ENCODE data around the gene SLC39A9.

GRCh38 chr14:69491193-69491592 lies 92.7 kb downstream of the SLC39A9 start:
- TF ChIP-seq CTCF (IDR thresholded peaks at IDR 0.05): no peak
- TF ChIP-seq POLR2A (IDR thresholded peaks at IDR 0.05): no peak
- no peak for TF ChIP-seq POLR2AphosphoS5 (IDR thresholded peaks at IDR 0.05)
- TF ChIP-seq EP300 (IDR thresholded peaks at IDR 0.05): no peak

Data from gastroesophageal sphincter (tissue), 3 donors.